LNCaP clone FGC (cell line): Measurements from ENCODE around the gene NT5C2.
"Not testable (repeated sequence)": the region's sequence is repeated elsewhere in the genome, so short reads cannot be mapped to it uniquely, and the experiment has no call there.

Experiments
- DNase-seq: peaks from one replicate; pipeline ENCODE4 v3.0.0-alpha.2; 2011; ENCODE audit warnings: low read depth
- H3K4me3 ChIP-seq: 2 replicates; pipeline ENCODE4 v1.5.1; 2011; ENCODE audit warnings: mild to moderate bottlenecking, low read depth, low read length, control low read depth
- TF ChIP-seq, protein P1 (sequence below): IDR thresholded peaks from 2 replicates; pipeline ENCODE4 v1.5.1; 2012; ENCODE audit warnings: mild to moderate bottlenecking; ENCODE audit not compliant: control insufficient read depth, insufficient read depth; ENCODE audit errors: extremely low read depth

The NT5C2 gene

GRCh38 chr10:103207141-103207540 is 14.1 kb upstream of the NT5C2 start:
- no peak overlapping the region for H3K4me3 ChIP-seq
- no peak for DNase-seq
- TF ChIP-seq, protein P1, sequence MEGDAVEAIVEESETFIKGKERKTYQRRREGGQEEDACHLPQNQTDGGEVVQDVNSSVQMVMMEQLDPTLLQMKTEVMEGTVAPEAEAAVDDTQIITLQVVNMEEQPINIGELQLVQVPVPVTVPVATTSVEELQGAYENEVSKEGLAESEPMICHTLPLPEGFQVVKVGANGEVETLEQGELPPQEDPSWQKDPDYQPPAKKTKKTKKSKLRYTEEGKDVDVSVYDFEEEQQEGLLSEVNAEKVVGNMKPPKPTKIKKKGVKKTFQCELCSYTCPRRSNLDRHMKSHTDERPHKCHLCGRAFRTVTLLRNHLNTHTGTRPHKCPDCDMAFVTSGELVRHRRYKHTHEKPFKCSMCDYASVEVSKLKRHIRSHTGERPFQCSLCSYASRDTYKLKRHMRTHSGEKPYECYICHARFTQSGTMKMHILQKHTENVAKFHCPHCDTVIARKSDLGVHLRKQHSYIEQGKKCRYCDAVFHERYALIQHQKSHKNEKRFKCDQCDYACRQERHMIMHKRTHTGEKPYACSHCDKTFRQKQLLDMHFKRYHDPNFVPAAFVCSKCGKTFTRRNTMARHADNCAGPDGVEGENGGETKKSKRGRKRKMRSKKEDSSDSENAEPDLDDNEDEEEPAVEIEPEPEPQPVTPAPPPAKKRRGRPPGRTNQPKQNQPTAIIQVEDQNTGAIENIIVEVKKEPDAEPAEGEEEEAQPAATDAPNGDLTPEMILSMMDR: no peak

- H3K4me3 ChIP-seq, DNase-seq: not testable (repeated sequence)
Measured at GRCh38 chr10:103206715-103207114, 13.6 kb upstream of the NT5C2 start.

DNA sequence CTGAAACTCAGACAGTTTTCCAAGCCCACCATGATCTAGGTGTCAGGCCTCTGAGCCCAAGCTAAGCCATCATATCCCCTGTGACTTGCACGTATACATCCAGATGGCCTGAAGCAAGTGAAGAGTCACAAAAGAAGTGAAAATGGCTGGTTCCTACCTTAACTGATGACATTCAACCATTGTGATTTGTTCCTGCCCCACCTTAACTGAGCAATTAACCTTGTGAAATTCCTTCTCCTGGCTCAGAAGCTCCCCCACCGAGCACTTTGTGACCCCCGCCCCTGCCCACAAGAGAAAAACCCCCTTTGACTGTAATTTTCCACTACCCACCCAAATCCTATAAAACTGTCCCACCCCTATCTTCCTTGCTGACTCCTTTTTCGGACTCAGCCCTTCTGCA is 12.3 kb upstream of the NT5C2 start:
- not testable (repeated sequence) for H3K4me3 ChIP-seq, DNase-seq

- DNase-seq: no peak
- no peak overlapping the region for H3K4me3 ChIP-seq
- TF ChIP-seq, protein P1: no peak
Measured at GRCh38 chr10:103204353-103205255, 11.5 kb upstream of the NT5C2 start.

- no peak overlapping the region for H3K4me3 ChIP-seq
- TF ChIP-seq, protein P1: no peak
- DNase-seq: no peak
Measured at GRCh38 chr10:103203466-103203865, 10.4 kb upstream of the NT5C2 start.

GRCh38 chr10:103202319-103202718 is 9.2 kb upstream of the NT5C2 start:
- no peak for DNase-seq
- TF ChIP-seq, protein P1: no peak
- H3K4me3 ChIP-seq: no peak overlapping the region

DNA sequence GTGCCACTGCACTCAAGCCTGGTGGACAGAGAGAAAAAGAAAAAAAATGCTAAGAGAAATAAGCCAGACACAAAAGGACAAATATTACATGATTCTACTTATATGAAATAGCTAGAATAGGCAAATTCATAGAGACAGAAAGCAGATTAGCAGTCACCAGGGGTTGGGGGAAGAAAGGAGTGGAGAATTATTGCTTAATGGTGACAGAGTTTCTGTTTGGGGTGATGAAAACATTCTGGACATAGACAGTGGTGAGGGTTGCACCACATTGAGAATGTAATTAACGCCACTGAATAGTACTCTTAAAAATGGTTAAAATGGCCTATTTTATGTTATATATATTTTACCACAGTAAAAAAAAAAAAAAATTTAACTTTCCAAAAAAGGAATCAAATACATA is 6.4 kb upstream of the NT5C2 start:
- H3K4me3 ChIP-seq: no peak overlapping the region
- no peak for DNase-seq
- TF ChIP-seq, protein P1: no peak

DNA sequence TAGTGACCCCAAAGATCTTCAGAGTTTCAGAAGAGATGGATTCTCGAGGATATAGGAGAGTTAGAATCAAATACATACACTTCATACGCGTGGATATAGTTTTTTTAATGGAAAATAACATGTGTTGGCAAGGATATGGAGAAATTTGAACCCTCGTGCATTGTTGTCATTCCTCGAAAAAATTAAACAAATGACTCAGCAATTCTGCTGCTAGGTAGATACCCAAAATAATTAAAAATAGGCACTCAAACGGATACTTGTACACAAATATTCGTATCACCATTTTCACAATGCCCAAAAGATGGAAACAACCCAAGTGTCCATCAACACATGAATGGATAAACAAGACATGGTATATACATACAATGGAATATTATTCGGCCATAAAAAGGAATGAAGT is 5.6 kb upstream of the NT5C2 start:
- no peak for DNase-seq
- H3K4me3 ChIP-seq: no peak overlapping the region
- TF ChIP-seq, protein P1: no peak
